ENCODE results near the gene ASCL4.

ASCL4 gene

DNA sequence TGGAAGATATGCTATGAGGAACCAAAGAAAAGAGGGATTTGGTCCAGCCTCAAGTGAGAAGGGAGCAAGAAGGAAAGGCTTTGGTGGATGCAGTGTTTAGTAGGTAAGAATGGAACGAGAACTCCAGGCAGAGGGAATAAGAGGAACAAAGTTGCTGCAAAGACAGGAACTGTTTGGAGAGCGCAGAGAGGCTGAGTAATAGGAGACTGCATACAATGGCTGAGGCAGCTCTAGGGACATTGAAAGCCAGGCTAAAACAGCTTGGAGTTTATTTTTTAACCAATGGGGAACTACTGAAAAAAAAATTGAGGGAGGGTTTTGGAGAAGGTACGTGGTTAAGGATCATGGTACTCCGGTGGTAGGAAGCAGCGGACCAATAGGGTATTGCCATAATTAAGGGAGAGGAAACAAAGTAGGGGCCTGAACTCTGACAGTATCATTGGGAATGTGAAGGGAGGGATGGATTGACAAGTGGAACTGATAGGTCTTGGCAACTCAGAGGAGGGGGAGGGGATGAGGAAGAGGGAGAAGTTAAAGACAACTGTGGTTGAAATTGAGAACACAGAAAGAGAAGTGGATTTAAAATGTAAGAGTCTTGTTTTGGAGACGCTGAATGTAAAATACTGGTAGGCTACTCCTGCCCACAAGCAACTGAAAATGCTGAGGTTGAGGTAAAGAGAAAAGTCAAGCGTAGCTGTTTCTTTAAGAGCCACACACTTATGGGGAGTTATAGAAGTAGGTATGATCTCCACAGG, 4.8 kb downstream of the ASCL4 start:
- DNase-seq = no peak

- no peak for DNase-seq
Measured at GRCh38 chr12:107780298-107780697, 5.8 kb downstream of the ASCL4 start.

DNA sequence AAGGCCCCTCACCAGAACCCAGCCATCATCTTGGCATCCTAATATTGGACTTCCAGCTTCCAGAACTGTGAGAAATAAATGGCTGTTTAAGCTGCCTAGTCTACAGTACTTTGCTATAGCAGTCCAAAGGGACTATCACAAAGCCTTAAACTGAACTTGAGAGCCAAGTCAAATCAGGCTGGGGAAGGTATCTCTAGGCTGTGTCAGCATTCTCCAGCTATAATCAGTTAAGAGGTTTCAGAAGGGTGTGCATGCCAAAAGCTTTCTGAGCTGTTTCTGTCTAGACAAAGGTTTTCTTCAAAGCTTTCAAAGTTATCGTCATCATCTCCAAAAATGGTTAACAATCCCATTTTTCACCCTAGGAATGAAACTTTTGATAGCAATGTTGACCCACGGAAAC, 7.6 kb downstream of the ASCL4 start:
- no peak for DNase-seq

GRCh38 chr12:107783406-107784376, 9.2 kb downstream of the ASCL4 start:
- DNase-seq = no peak

DNA sequence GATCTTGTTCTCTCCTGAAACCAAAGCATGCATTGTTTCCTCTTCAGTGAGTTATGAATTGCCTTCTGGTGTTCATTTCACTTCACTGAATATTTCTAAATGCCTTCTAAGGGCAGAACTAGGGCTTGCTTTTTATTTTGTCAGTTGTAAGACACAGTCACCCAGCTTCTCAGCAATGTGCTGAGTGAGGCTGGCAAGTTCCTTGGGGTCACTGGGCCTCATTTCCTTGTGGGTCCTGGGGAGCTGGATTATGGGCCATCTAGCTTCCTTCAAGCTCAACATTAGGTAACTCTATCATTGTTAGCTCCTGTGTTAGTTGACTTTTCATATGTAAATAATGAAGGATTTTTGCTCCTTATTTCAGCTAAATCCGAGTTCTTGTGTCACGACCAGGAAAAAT, 13.8 kb downstream of the ASCL4 start:
- no peak for DNase-seq

GRCh38 chr12:107788690-107789458, 14.4 kb downstream of the ASCL4 start:
- peak in 1 of 2 experiments; percentile 40 for DNase-seq

GRCh38 chr12:107791465-107792089, 17.1 kb downstream of the ASCL4 start:
- no peak for DNase-seq

DNA sequence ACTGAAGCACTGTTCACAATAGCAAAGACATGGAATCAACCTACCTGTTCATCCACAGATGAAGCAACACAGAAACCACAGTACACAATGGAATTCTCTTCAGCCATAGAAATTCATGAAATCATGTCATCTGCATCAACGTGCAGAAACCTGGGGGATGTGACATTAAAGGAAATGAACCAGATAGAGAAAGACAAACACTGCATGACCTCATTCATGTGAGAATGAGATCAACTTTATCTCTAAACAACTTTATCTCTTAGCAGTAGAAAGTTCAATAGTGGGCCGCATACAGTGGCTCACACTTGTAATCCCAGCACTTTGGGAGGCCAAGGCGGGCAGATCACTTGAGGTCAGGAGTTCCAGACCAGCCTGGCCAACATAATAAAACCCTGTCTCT, 19.9 kb downstream of the ASCL4 start:
- DNase-seq = no peak

GRCh38 chr12:107798580-107798979, 24.1 kb downstream of the ASCL4 start:
- DNase-seq = no peak

DNA sequence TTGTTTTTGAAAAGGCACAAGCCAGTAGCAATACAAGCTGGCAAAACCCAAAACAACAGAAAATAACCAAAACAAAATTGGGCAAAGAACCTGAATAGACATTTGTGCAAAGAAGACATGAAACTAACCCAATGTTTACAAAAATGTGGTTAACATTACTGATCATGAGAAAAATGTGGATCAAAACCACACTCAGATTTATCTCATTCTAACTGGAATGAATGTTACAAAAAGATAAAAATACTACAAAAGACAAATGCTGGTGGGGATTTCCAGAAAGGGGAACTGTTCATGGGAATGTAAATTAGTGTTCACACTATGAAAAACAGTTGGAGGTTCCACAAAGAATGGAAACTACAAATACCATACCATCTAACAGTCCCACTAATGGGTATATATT, 26.6 kb downstream of the ASCL4 start:
- DNase-seq = no peak

DNA sequence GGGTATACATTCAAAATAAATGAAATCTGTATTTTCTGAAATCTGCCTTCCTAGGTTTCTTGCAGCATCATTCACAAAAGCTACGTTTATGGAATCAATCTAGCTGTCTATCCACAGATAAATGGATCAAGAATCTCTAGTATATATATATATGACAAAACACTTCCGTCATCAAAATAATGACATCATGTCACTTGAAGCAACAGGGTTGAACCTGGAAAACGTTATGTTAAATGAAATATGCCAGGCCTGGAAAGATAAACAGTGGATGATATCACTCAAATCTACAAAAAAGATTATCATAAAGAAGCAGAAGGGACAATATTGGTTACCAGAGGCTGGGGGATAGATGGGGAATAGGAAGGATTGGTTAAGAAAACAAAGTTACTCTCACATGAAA, 28.6 kb downstream of the ASCL4 start:
- no peak for DNase-seq

DNA sequence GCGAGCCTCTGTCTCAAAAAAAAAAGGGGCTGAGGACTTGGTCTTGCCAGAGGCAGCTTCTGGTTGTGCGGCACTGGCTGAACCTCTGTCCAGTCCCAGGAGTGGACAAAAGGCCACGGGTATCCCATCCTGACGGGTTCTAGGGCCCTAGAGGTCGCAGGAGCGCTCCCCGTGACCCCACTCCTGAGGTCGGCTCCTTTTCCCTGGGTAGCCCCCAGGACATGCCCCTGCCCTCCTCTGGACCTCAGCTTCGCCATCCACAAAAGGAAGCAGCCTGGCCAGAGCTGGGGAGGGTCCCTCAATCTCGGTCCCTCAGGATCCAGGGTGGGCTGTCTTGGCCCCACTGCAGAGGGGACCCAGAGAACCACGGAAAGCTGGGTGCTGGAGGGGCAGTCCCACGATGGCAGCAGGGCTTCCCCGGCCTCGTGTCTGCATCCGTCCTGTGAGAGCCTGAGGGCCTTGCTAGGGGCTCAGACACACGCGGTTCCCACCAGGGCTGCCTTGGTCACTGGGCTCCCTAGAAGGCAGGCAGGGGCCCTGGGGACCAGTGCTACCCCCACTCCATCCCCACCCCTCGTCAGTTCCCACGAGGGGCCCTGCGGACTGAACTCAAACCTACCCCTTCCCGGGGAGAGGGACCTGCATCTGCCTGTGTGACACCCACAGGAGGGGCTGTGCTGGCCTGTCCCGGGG, 31.1 kb downstream of the ASCL4 start:
- DNase-seq = no peak

DNA sequence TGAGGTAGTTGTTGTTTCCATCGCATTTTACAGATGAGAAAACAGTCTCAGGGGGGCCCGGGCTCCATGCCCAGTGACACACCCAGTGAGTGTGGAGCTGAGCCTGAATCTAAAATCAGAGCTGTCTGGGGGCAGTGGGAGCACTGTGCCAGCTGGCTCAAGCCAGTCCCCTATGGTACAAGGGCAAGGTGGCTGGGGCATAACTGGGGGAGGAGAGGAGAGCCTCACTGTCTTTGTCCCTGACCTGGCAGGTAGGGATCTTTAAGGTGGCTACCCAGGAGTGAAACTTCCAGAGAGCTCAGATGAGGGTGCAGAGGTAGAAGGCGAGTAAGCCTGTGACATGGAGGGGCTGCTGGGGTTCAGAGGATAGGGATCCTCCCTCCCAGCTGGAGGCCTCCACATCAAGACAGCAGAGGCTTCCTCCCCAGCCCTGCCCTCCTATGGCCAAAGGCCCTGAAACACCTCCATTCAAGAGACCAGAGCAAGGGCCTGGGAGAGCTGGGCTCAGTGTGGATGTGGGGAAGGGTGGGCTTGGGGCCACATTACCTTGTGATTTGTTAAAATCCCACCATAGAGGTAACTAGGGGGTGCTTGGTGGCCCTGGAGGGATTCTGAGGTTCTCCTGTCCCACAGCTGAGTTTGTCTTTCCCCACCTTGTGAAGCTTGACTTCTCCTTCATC, 33.1 kb downstream of the ASCL4 start:
- DNase-seq = no peak

DNA sequence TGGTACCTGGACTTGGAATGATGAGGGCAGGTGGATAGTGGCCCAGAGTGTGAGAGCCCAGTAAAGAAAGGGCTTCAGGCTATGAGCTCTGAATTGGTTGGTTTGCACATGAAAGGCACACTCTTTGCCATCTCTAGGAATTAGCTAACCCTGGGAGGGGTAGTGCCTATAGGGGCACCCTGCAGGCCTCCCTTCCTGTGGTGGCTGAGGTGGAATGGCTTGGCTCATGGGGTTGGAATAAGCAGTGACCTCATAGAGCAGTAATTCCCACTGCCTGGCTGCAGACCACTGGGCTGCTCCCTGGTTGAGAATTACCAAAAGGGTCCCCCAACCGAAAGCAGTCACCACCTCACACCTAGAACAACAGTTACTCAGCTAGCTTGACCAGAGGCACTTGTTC, 42.7 kb downstream of the ASCL4 start:
- DNase-seq = no peak

- no peak for DNase-seq
Measured at GRCh38 chr12:107818984-107819383, 44.5 kb downstream of the ASCL4 start.

GRCh38 chr12:107822356-107822755, 47.9 kb downstream of the ASCL4 start:
- DNase-seq = no peak

Data from NCI-H524 (cell line).